Fibroblast of pulmonary artery (primary cell): ENCODE results near the gene NETO1.

Source experiments
- DNase-seq: peaks from one replicate; pipeline ENCODE4 v3.0.0-alpha.2; 2010; ENCODE audit warnings: low read depth
- H3K4me3 ChIP-seq: replicated peaks from 2 replicates; pipeline ENCODE4 v1.5.1; 2011; ENCODE audit warnings: low read depth, mild to moderate bottlenecking, control low read depth, low read length, moderate library complexity
- CTCF ChIP-seq: IDR thresholded peaks from 2 replicates; pipeline ENCODE4 v1.5.1; 2011; ENCODE audit warnings: mild to moderate bottlenecking, control low read depth, low read length, inconsistent platforms; ENCODE audit errors: missing control alignments

The NETO1 gene

DNA sequence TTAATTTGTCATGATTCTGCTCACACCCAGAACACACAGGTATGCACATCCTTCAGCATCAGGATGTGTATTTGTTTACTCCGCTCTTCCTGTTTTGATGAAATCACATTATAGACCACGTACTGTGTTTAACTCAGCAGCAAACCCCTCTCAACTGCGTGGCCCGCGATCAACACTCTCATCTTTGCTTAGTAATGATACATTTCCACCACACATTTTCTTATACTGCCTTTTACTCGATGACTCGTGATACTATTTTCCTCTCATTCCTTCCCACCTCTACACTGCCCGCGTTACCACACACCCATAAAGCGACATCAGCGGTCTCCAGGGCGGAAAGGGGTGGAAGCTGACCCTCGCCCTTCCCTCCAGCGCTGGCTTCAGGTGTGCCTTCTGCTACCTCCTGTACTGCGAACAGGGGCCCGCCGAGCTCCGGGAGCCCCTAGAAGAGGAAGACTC lies 1.3 kb downstream of the NETO1 start:
- TF ChIP-seq CTCF: no peak
- no peak for DNase-seq
- H3K4me3 ChIP-seq: no peak overlapping the region

DNA sequence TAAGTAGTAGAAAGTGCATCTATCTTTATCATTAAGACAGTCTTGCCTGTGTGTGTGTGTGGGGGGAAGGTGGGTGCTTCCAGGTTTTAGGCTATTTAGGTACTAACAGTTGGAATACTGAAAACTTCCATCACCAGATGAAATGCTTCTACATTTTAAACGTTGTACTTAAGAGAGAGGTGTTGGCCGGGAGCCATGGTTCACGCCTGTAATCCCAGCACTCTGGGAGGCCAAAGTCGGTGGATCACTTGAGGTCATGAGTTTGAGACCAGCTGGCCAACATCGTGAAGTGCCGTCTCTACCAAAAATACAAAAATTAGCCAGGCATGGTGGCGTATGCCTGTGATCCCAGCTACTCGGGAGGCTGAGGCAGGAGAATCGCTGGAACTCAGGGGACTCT lies 4.0 kb downstream of the NETO1 start:
- H3K4me3 ChIP-seq: no peak overlapping the region
- no peak for DNase-seq
- no peak for TF ChIP-seq CTCF

- H3K4me3 ChIP-seq: no peak overlapping the region
- no peak for TF ChIP-seq CTCF
- DNase-seq: no peak
Observed at GRCh38 chr18:72859088-72859487, 8.7 kb downstream of the NETO1 start.

- H3K4me3 ChIP-seq: no peak overlapping the region
- no peak for DNase-seq
- no peak for TF ChIP-seq CTCF
Observed at GRCh38 chr18:72849671-72850070, 18.1 kb downstream of the NETO1 start.

- H3K4me3 ChIP-seq: no peak overlapping the region
- DNase-seq: no peak
- TF ChIP-seq CTCF: no peak
Observed at GRCh38 chr18:72848503-72849237, 19.1 kb downstream of the NETO1 start.

- TF ChIP-seq CTCF: no peak
- no peak for DNase-seq
- no peak overlapping the region for H3K4me3 ChIP-seq
Observed at GRCh38 chr18:72847771-72848170, 20.0 kb downstream of the NETO1 start.
